Hematopoietic multipotent progenitor cell (in vitro differentiated cells): ENCODE results near the gene SLC24A4. TPM values are rescaled to one million over a fixed set of nuclear protein-coding genes. Genes with fewer than 3 reads are reported as not detected.

Source experiments
- DNase-seq, 3 donors: peaks; one replicate each; pipeline ENCODE4 v3.0.0-alpha.2; 2011 to 2015; ENCODE audit warnings: low read depth in 2 of 3, low spot score in 2 of 3
- total RNA-seq: library from RNA; depleted of rRNA; stranded (reverse); fragments of >200 nt; gene quantifications from one replicate; pipeline ENCODE4 v1.2.3, GENCODE V29; 2012

Gene SLC24A4
- total RNA-seq, 1 donor: 0.54 TPM

- no peak for DNase-seq
Observed at GRCh38 chr14:92433407-92433806, 110.4 kb downstream of the SLC24A4 start.

DNA sequence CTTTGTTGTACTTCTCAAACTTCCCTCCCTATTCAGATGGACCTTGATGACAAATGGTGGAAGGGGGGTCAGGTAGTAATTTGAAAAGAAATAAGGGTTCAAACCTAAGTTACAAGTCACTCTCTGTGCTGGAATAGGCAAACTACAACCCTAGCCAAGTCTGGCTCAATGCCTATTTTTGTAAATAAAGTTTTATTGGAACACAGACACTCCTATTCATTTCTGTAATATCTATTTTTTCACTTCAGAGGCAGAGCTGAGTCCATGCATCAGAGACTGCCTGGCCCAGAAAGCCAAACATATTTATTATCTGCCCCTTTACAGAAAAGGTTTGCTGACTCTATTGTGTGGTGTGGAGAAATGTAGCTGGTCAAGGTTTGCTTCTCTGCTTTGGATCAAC is 112.2 kb downstream of the SLC24A4 start:
- no peak for DNase-seq

GRCh38 chr14:92436115-92436776 is 113.3 kb downstream of the SLC24A4 start:
- DNase-seq: no peak

DNA sequence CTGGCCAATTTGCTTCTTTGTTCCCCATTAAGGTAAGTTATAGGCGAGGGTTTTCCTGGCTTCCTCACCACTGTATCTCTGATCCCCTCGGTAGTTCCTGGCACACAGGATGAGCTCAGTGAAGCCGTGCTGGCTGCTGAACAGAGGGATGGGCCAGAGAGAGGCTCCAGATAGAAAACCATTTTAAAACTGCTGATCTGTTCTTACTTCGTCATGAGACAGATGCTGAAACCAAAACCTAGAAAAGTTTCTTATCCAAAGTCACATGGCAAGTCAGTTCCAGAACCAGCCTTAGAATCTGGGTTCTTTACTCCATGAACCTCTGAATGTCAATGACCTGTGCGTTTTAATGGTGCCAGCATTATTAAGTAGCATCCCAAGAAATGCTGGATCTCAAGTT is 114.3 kb downstream of the SLC24A4 start:
- DNase-seq: no peak

DNA sequence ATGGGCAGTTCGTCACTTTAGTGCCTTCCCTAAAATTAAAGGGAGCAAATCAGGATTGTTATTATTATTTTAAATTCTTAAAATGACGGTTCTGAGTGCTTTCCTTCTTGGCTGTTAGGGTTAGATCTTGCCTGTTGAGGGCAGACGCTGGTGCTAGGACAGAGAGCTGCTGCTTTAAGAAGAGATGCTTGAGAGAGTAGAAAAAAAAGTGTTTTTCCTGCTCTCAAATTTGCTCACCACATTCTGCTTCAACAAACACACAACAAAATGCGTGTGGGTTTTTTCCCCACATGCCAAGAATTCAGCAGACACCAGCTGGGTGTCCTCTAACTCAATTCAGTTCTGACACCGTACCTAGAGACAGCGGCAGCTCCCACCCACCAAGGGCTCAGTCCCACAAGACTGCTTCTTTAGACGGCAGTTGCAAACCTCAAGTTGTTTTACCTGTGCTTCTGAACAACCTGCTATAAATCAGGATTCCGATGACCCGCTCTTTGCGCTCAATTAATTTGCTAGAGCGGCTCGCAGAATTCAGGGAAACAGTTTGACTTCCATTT is 114.8 kb downstream of the SLC24A4 start:
- no peak for DNase-seq

DNA sequence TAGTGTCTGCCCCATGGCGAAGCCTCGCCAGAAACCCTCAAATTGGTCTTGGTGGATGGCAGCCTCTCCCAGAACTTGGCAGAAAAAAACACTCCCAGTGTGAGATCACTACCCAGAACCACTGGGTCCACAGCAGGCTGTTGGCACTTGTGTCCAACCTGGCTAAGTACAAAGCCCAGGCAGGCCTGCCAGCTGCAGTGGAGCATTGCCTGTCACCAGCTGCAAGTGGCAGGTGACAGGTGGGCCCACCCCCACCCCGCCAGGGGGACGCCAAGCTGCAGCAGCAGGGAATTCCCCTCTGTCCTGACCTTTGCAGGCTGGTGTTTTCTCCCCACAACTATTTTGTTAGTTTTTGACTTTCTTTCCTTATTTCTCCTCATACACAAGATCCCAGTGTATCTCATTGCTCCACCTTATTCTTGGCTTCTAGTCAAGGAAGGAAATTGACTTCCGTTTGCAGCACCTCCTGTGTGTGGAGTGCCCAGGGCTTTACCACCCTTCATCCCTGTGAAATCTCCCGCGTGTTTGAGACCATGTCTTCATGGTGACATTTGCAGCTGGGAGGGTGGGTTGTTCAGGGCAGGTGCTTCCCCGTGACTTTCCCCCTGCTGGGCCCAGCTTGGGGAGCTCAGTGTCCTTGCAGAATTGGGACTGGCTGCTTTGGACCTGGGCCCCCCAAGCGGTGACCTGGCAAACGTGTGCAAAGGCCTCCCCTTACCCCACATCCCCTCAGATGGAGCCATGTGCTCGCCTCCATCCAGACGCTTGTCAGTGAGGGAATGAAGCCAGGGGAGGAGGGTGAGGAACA is 116.8 kb downstream of the SLC24A4 start:
- DNase-seq: no peak

GRCh38 chr14:92440345-92441003 is 117.5 kb downstream of the SLC24A4 start:
- no peak for DNase-seq

DNA sequence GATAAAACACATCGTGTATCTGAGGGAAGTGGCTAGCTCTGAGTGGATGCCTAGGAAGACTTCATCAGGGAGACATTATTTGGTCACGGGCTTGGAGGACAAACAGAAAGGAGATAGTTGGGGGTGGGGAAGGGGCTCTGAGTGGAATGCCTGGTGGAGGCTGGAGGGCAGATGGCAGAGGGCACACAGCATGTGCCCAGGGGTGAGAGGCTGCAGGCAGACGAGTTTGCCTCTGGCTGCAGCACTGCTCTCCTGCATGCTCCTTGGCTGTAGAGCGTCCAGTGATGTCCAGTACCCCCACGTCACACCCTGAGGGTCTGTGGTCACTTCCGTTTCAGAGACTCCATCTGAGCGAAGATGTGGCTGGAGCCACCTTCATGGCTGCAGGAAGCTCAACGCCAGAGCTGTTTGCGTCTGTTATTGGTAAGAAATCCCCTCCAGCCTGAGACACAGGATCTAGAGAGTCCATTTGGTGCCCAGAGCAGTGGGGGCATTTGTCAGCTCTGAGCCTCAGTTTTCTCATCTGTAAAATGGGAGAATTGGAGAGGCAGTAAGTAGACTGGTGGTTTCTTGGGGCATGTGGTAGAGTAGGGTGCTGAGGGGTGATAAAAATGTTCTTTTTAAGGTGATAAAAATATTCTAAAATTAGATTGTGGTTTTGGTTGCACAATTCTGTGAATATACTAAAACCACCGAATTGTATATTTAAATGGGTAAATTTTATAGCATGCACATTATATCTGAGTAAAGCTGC is 119.0 kb downstream of the SLC24A4 start:
- no peak for DNase-seq

GRCh38 chr14:92443167-92443566 is 120.2 kb downstream of the SLC24A4 start:
- DNase-seq: no peak

- DNase-seq: no peak
Observed at GRCh38 chr14:92443741-92444140, 120.8 kb downstream of the SLC24A4 start.

- peak in 2 of 3 donors; percentile 12 to 53 for DNase-seq
Observed at GRCh38 chr14:92446771-92447170, 123.8 kb downstream of the SLC24A4 start.

DNA sequence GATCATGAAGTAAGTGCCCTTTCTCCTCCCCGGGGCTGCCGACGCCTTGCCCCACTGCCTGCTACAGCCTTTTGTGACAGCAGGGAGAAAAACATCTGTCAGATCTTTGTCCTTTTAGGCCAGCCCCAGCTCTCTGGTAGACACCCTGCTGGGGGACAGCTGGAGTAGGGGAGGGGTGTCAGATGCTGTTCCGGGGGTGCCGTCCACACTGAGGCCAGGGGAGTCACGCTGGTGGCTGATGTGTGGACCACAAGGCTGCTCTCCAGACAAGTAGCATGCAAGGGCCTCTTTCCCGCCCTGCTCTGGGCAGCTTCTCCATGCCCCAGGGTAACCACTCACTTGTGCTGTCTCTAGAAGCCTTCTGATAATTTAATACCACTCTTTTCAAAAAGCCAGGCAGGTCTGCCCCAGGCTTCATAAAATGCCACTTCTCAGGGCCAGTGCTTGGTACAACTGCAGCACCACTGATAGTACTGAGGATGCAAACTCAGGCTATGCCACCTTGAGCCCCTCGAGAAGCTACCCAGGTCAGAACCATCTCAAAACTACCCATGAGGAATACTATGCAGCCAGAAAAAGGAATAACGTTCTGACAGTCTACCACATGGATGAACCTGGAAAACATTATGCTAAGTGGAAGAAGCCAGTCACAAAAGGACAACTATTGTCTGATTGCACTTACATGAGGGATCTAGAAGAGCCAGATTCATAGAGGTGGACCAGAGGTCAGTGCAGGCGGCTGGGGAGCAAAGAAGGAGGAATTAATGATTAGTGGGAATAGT is 124.6 kb downstream of the SLC24A4 start:
- DNase-seq: no peak

DNA sequence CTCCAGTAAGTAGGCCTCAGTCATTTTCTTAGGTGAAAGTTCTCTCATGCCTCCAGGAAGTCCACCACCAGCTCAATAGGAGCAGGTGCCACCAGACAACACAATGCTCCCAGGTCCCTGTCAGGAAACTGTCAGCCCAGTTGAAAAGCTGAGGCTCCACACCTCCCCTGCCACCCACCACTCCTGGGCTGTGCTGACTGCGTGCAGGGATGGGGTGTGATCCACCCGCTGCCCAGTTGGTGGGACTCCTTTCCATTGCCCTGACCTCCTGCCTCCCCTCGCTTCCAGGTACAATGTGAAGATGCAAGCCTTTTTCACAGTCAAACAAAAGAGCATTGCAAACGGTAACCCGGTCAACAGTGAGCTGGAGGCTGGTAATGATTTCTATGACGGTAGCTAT is 125.8 kb downstream of the SLC24A4 start:
- no peak for DNase-seq

DNA sequence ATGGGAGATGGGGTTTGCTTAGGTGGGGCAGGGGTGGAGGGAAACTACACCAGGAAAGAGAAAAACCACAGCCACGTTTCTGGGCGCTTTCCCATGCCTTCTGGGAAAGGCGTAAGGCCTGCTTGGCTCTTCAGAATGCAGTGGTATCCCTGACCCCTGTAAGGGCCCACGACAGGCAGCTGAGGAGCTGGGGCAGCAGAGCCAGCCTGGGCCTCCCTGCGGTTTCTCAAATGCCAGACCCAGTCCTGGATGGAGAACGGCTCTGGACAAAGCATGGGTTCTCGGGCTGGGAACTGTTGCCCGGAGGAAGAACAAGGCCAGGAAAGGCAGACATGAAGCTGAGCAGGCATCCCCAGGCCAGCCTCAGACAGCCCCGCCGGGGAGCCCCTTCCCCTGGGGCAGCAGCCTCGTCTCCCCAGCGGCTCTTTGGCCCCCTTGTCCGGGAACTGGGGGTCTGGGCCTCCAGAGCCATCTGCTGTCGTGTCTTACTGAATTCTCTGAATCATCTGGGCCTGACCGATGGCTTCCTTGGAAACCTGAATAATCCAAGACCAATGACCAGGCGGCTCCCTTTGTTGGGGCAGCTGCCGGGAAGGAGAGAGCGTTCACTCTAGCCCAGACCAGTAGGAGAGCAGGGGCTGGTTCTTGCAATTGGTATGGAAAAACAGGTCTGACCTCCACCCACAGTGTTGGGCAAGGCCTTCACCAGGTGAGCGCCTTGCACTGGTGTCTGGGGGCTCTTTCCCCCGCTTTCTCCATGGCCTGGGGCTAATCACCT is 126.6 kb downstream of the SLC24A4 start:
- no peak for DNase-seq

GRCh38 chr14:92450351-92451070 is 127.5 kb downstream of the SLC24A4 start:
- no peak for DNase-seq

- DNase-seq: no peak
Observed at GRCh38 chr14:92451245-92451644, 128.3 kb downstream of the SLC24A4 start.

DNA sequence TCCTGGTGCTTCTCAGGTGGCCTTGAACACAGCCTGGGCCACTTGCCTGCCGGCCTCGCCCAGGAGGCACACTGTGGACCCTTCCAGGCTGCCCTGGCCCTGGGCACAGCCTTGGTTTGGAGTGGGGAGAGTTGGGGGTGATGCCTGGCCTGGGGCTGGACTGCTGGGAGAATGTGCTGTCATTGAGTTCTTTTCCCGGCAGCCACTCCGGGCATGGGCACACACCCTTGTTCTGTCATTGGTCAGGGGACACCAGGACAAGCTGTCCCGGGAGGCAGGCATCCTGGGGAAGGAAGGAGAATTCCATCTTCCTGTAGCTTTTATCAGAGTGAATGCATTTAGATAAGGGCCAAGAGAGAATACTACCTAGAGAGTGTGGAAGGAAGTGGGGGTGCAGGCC is 128.8 kb downstream of the SLC24A4 start:
- DNase-seq: no peak

GRCh38 chr14:92452471-92452870 is 129.5 kb downstream of the SLC24A4 start:
- DNase-seq: no peak

DNA sequence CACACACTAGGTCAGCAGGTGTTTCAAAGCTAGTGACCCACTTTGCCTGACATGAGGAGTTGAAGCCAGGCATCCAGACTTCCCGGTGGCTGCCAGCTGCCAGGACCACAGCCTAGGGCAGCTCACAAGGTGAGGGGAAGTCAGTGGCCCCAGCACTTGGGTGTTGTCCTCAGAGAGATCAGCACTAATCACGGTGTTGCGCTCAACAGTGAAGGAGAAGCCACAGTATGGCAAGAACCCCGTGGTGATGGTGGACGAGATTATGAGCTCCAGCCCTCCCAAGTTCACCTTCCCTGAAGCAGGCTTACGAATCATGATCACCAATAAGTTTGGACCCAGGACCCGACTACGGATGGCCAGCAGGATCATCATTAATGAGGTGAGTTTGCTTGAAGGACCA is 130.7 kb downstream of the SLC24A4 start:
- DNase-seq: no peak
